ENCODE data around the gene FSTL5.

Gene FSTL5

DNA sequence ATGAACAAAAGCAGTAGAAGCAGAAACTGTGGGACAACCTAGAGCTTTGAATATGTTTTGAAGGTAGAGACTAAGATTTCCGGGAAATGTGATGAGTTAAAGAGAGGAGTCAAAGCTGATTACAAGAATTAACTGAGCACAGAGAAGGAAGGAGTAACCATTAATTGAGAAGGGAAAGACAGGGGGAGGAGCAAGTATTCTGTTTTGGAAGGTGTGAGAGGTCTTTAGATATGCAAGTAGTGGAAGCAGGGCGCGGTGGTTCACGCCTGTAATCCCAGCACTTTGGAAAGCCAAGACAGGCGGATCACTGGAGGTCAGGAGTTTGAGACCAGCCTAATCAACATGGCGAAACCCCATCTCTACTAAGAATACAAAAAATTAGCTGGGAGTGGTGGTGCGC is 171.5 kb downstream of the FSTL5 start:
- DNase-seq (ENCODE audit: low spot score) = no peak
- TF ChIP-seq, protein P1, sequence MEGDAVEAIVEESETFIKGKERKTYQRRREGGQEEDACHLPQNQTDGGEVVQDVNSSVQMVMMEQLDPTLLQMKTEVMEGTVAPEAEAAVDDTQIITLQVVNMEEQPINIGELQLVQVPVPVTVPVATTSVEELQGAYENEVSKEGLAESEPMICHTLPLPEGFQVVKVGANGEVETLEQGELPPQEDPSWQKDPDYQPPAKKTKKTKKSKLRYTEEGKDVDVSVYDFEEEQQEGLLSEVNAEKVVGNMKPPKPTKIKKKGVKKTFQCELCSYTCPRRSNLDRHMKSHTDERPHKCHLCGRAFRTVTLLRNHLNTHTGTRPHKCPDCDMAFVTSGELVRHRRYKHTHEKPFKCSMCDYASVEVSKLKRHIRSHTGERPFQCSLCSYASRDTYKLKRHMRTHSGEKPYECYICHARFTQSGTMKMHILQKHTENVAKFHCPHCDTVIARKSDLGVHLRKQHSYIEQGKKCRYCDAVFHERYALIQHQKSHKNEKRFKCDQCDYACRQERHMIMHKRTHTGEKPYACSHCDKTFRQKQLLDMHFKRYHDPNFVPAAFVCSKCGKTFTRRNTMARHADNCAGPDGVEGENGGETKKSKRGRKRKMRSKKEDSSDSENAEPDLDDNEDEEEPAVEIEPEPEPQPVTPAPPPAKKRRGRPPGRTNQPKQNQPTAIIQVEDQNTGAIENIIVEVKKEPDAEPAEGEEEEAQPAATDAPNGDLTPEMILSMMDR (IDR thresholded peaks at IDR 0.05; ENCODE audit: extremely low read depth, missing control alignments) = no peak

DNA sequence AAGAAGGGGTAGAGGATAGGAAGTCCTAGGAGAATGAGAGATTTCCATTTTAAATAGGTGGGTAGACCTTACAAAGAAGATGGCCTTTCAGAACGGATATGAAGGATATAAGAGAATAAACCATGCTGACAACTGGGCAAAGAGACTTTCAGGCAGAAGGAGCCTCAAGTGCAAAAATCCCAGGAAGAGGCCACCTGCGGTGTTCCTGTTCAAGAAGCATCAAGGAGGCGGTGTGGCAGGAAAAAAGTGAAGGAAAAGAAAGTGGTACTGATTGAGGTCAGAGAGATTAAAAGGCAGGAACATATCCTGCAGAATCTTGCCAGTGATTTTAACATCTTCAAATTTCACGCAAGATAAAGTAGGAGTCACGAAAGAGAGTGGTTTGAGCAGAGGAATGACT is 172.0 kb downstream of the FSTL5 start:
- TF ChIP-seq, protein P1 (IDR thresholded peaks at IDR 0.05; ENCODE audit: extremely low read depth, missing control alignments) = no peak
- no peak for DNase-seq (ENCODE audit: low spot score)

DNA sequence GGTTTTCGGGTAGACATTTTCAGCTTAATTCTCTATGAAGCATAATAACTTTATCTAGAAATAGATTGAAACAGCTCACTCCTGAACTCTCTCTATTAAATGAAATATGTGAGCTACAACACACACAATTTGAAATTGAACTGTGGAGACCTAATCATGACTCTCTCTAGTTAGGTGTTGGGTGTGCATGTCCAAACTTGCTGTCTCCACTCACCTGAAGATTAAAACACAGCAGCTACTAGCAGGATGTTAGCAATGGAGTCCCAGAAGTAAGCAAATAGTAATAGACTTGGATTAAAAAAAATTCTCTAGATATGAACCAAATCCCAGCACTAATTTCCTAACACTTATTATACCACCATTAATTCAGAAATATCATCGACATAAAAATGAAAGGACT is 173.1 kb downstream of the FSTL5 start:
- TF ChIP-seq, protein P1 (IDR thresholded peaks at IDR 0.05; ENCODE audit: extremely low read depth, missing control alignments) = no peak
- DNase-seq (ENCODE audit: low spot score) = no peak

DNA sequence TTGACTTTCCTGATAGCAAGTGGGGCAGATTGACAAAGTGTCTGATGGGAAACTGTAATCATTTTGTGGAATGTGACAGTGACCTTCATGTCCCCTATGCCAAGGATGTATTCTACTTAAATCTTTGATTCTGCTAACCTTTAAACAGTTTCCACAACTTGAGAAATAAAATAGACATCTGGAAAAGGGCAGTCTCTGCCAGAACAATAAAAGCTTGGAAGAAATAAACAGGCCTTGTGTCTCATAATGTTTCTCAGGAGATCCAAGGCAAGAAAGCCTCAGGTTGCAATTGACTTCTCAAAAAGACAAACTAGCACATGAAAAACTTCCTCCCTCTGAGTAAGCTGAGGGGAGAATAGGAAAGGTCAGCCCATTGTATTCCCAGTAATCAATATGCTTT is 174.9 kb downstream of the FSTL5 start:
- DNase-seq (ENCODE audit: low spot score) = no peak
- TF ChIP-seq, protein P1 (IDR thresholded peaks at IDR 0.05; ENCODE audit: extremely low read depth, missing control alignments) = no peak

DNA sequence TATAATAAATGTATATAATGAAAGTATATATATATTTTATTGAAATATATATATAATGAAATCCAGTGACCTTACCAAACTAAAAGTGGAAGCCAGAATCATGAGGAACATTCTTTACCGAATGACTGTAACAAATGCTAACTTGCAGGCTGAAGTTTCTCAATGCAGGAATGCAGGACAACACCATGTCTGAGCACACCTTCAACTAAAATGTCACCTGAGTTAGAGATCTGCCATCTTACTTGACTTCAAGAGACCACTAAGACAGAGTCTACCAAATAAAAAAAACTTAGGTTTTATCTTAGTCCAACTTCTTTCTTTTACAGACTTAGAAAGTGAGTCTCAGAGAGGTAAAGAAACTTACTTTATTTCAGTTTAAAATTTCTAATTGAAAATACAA is 176.2 kb downstream of the FSTL5 start:
- TF ChIP-seq, protein P1 (IDR thresholded peaks at IDR 0.05; ENCODE audit: extremely low read depth, missing control alignments) = no peak
- no peak for DNase-seq (ENCODE audit: low spot score)

DNA sequence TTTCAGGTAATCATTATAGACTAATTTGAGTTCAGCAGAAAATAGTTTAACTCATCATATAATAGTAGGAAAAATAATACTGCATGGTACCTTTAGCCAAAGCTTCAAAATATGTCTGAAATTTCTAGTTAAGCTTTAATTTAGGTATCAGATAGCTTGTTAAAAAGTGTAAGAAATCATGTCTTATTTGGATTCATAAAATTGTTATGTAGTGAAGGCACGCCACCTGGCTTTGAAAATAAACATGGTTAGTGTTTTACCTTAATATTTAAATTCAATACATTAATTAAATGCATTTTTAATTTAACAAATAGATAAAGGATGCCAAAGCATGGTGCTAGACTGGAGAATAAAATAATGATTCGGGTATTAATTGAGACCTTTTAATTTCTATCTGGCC is 211.4 kb downstream of the FSTL5 start:
- TF ChIP-seq, protein P1 (IDR thresholded peaks at IDR 0.05; ENCODE audit: extremely low read depth, missing control alignments) = no peak
- DNase-seq (ENCODE audit: low spot score) = no peak

DNA sequence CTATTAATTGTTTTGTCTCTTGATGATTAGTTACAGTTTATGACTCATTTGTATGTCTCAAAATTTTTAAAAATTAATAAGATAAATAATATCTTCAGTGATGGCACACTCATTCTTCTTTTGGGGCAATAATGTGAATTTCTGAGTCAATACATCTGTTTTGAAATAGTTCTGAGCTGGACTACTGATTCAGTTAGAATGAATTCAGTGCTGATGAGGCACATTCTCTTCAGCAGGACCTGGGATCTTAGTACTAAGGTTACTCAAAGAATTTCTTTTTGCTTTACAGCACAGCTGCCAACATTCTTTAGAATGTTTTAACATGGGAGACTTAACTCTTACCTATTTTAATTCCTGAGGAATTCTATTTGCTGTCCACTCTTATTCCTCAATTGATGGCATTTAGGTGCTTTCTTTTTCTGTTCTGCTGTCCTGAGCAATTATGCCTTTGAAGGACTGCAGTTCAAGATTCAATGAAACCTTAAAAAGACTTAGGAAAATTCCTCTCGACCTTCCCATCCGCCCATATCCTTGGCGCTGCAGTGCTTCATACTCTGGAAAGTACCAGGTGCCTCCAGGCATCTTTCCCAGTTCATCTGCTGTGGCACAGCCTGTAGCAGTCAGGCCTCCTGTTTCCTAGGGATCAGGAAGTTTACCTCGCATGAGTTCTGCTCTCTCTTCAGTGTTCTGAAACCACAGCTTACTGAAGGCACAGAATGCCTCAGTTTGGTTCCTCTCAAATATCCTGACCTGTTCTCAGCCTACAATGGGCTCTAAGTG is 213.7 kb downstream of the FSTL5 start:
- DNase-seq (ENCODE audit: low spot score) = no peak
- TF ChIP-seq, protein P1 (IDR thresholded peaks at IDR 0.05; ENCODE audit: extremely low read depth, missing control alignments) = no peak

Data from GM20000 (cell line).